ELF-1 (cell line): ENCODE results near the gene STRBP.
"Not testable (repeated sequence)": the region's sequence is repeated elsewhere in the genome, so short reads cannot be mapped to it uniquely, and the experiment has no call there.

Experiments used
- DNase-seq: peaks from one replicate; pipeline ENCODE4 v3.0.0-alpha.2; 2016; ENCODE audit warnings: low read depth, low spot score

Gene STRBP

GRCh38 chr9:123191680-123192079 is 76.7 kb downstream of the STRBP start:
- DNase-seq: no peak

GRCh38 chr9:123191260-123191659 is 77.1 kb downstream of the STRBP start:
- no peak for DNase-seq

- no peak for DNase-seq
Observed at GRCh38 chr9:123187131-123187530, 81.3 kb downstream of the STRBP start.

- not testable (repeated sequence) for DNase-seq
Observed at GRCh38 chr9:123186029-123186428, 82.4 kb downstream of the STRBP start.

- no peak for DNase-seq
Observed at GRCh38 chr9:123176949-123177348, 91.4 kb downstream of the STRBP start.

- DNase-seq: no peak
Observed at GRCh38 chr9:123175854-123176629, 92.3 kb downstream of the STRBP start.

GRCh38 chr9:123174887-123175518 is 93.4 kb downstream of the STRBP start:
- DNase-seq: peak; percentile 7

GRCh38 chr9:123174079-123174478 is 94.3 kb downstream of the STRBP start:
- DNase-seq: no peak

- no peak for DNase-seq
Observed at GRCh38 chr9:123169926-123170325, 98.5 kb downstream of the STRBP start.

- no peak for DNase-seq
Observed at GRCh38 chr9:123168586-123168985, 99.8 kb downstream of the STRBP start.

GRCh38 chr9:123167474-123167873 is 100.9 kb downstream of the STRBP start:
- no peak for DNase-seq

GRCh38 chr9:123165813-123166212 is 102.6 kb downstream of the STRBP start:
- DNase-seq: no peak

GRCh38 chr9:123164285-123164684 is 104.1 kb downstream of the STRBP start:
- DNase-seq: no peak

GRCh38 chr9:123162791-123163345 is 105.5 kb downstream of the STRBP start:
- no peak for DNase-seq

GRCh38 chr9:123162360-123162759 is 106.0 kb downstream of the STRBP start:
- DNase-seq: no peak

- DNase-seq: no peak
Observed at GRCh38 chr9:123157221-123157620, 111.2 kb downstream of the STRBP start.

GRCh38 chr9:123150708-123151503 is 117.5 kb downstream of the STRBP start:
- DNase-seq: no peak

- no peak for DNase-seq
Observed at GRCh38 chr9:123149067-123149466, 119.3 kb downstream of the STRBP start.

GRCh38 chr9:123138163-123138562 is 130.2 kb downstream of the STRBP start:
- DNase-seq: no peak

GRCh38 chr9:123135430-123135829 is 133.0 kb downstream of the STRBP start:
- DNase-seq: no peak

GRCh38 chr9:123132696-123133095 is 135.7 kb downstream of the STRBP start:
- no peak for DNase-seq

- no peak for DNase-seq
Observed at GRCh38 chr9:123131993-123132392, 136.4 kb downstream of the STRBP start.
